NCI-H82 (cell line): ENCODE measurements around the gene TBC1D20.
"Not testable (repeated sequence)": the region's sequence is repeated elsewhere in the genome, so short reads cannot be mapped to it uniquely, and the experiment has no call there.

Experiments
- DNase-seq: peaks from one replicate; lab custom pipeline; 2025; lab: John Stamatoyannopoulos, UW

TBC1D20 gene

GRCh38 chr20:475463-476357 lies 13.4 kb upstream of the TBC1D20 start:
- no peak for DNase-seq

GRCh38 chr20:474581-474980 lies 12.2 kb upstream of the TBC1D20 start:
- no peak for DNase-seq

- DNase-seq = no peak
Measured at GRCh38 chr20:472889-473292, 10.6 kb upstream of the TBC1D20 start.

GRCh38 chr20:472137-472846 lies 10.0 kb upstream of the TBC1D20 start:
- DNase-seq = no peak

GRCh38 chr20:469746-470490 lies 7.6 kb upstream of the TBC1D20 start:
- no peak for DNase-seq

GRCh38 chr20:467755-468154 lies 5.4 kb upstream of the TBC1D20 start:
- DNase-seq = no peak

GRCh38 chr20:461254-462198 lies 807 bp downstream of the TBC1D20 start:
- peak; percentile 67 for DNase-seq

- DNase-seq = no peak
Measured at GRCh38 chr20:460707-461106, 1.6 kb downstream of the TBC1D20 start.

GRCh38 chr20:460180-460579 lies 2.2 kb downstream of the TBC1D20 start:
- peak; percentile 18 for DNase-seq

GRCh38 chr20:458776-459175 lies 3.6 kb downstream of the TBC1D20 start:
- DNase-seq = no peak

GRCh38 chr20:454951-455350 lies 7.4 kb downstream of the TBC1D20 start:
- DNase-seq = no peak

GRCh38 chr20:452021-452420 lies 10.3 kb downstream of the TBC1D20 start:
- not testable (repeated sequence) for DNase-seq

GRCh38 chr20:445514-446336 lies 16.6 kb downstream of the TBC1D20 start:
- DNase-seq = no peak

GRCh38 chr20:444862-445426 lies 17.4 kb downstream of the TBC1D20 start:
- no peak for DNase-seq

GRCh38 chr20:444117-444516 lies 18.2 kb downstream of the TBC1D20 start:
- no peak for DNase-seq

- DNase-seq = no peak
Measured at GRCh38 chr20:443223-443775, 19.0 kb downstream of the TBC1D20 start.

- DNase-seq = no peak
Measured at GRCh38 chr20:440636-441035, 21.7 kb downstream of the TBC1D20 start.

GRCh38 chr20:440148-440547 lies 22.2 kb downstream of the TBC1D20 start:
- no peak for DNase-seq

GRCh38 chr20:438571-439469 lies 23.5 kb downstream of the TBC1D20 start:
- no peak for DNase-seq
